HG02840 (cell line): ENCODE results near the gene WNT11.

ENCODE experiments used
- ATAC-seq: cut with Tn5 transposase; IDR thresholded peaks from one replicate; pipeline ENCODE4 v1.9.1; 2021; ENCODE audit warnings: mild to moderate bottlenecking, moderate library complexity, moderate number of reproducible peaks; ENCODE audit not compliant: unreplicated experiment, low FRiP score

WNT11 gene

GRCh38 chr11:76184551-76184993 lies 21.7 kb downstream of the WNT11 start:
- no peak for ATAC-seq

- no peak for ATAC-seq
Observed at GRCh38 chr11:76181371-76181770, 24.9 kb downstream of the WNT11 start.

- ATAC-seq, result no peak
Observed at GRCh38 chr11:76179147-76179546, 27.2 kb downstream of the WNT11 start.

DNA sequence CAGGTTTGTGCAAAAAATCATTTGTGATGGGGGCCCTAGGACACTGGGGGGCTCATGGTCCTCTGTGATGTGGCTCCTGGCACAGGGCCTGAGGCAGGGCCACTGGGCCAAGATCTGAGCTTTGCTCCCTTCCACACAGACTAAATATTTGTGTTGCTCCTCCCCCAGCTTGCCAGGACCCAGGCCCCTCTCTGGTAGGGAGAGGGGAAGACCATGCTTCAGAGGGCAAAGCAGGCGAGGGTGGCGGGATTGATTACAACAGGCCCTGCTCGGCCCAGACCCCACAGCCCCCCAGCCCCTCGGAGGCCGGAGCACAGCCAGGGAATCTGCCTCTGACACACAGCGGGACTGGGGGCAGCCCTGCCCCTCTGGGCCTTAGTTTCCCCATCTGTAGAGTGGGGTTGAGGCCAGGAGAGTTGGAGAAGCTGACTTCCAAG lies 29.0 kb downstream of the WNT11 start:
- no peak for ATAC-seq

DNA sequence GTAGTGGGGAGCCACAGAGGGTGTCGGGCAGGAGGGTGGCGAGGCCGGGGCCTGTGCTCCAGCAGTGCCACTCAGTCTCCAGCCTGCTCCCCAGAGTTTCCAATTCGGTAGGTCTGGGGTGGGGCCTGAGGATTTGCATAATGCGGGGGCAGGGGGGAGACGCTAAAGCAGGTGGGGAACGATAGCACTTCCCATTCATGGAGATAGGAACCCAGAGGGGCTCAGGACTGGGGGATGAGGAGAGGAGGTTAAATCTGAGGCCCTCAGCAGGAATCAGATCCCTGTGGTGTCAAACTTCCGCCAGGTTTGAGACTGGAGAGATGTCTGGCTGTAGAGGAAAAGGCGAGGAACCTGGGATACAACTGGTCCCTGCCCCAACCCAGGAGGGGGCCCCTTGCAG lies 29.8 kb downstream of the WNT11 start:
- no peak for ATAC-seq

DNA sequence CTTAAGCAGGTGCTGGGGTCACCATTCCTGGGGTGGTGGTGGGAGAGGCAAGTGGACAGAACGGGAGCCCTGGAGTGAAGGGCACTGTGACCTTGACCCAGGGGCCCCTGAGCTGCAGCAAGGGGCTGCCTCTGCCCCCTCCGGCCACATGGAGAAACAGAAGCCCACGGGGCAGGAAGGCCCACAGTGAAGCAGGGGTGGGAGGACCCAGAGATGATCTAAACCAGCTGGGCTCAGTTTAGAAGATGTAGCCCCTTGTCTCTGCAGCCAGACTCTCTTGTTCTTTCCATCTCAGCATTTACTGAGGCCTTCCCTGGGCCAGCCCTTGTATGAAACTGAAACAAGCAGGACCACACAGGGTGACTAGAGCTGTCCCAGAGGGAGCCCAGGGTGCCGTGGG lies 30.5 kb downstream of the WNT11 start:
- ATAC-seq, result no peak

DNA sequence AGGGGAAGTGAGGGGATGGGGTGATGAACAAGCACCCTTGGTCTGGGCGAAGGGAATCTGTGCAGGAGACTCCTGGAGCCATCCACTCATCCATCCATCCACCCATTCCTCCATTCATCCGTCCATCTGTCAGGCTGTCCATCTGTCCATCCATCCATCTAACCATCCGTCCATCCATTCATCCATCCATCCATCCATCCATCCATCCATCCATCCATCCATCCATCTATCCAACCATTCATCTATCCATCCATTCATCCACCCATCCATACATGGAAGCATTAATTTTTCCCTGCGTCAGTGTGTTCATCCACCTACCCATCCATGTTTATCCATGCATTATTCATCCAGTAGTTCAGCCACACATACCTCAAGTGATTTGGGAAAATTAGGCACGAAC lies 32.0 kb downstream of the WNT11 start:
- ATAC-seq, result no peak

DNA sequence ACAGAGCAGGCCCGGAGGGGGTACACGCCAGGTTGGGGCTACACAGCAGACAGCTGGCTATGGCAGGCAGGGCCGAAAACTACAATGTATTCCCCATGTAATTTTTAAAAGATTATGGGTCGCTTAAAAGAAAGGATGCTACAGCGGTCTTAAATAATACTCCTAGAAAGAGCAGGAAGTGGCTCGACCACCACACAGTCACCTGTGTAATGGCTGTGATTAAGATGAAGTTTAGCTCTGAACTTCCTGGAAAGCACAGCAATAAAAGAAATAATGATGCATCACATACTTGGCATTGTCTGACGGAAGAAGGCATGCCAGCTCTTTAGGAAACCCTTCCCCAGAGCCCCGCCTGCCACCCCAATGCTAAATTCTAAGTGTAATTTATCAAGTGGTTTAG lies 32.6 kb downstream of the WNT11 start:
- no peak for ATAC-seq

- ATAC-seq, result no peak
Observed at GRCh38 chr11:76172583-76172982, 33.7 kb downstream of the WNT11 start.

- ATAC-seq, result no peak
Observed at GRCh38 chr11:76170468-76170867, 35.8 kb downstream of the WNT11 start.

DNA sequence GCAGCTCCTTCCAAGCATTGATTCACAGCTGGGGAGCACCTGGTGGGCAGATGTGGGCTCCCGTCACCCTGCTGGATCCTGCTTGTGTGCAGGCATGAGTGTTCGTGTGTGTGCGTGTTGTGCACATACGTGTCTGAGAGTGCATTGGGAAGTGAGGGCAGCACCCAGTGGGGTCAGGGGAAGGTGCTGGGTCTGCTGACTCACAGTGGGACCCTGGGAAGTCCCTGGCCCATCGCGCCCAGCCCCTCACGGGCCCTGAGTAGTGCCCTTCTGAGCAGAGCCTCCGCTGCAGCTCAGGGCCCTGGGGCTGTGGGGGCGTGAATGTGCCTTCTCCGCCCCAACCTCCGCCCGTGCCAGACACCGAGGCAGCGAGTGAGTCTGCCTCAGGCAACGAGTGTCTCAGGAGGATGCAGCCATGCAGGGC lies 36.8 kb downstream of the WNT11 start:
- no peak for ATAC-seq

DNA sequence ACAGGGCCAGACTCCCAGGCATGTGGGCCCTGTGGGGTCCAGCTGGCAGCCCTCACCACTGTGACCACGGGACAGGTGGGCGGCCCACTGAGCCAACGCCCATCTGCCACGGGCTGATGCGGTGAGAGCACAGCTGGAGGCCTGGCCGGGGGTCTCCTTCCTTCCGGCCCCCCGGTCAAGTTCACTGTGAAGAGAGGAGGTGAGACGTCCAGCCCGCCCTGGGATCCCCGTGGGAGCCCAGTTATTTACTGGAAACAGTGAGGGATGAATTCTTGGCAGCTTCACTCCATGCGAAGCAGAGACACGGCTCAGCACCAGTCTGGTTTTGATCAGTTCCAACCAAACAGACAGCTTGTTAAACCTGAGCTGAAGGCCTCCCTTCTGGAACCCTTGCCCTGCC lies 38.7 kb downstream of the WNT11 start:
- no peak for ATAC-seq

DNA sequence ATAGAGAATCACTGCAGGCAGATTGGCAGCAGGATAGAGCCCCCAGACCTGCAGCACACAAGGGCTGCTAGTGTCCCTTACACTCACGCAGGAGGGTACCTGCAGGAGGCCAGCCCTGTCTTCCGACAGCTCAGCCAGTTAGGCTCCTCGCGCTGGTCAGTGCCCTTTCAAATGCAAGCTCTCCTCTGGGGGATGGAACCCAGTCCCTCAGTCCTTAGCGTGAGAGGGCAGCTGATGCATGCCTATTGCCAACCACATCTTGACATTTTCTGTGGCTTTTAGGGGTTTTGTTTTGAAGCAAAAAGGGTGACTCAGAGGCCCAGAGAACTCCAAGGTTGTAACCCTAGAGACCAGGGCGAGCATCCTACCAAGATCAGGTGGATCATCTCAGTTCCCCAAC lies 40.0 kb downstream of the WNT11 start:
- no peak for ATAC-seq

DNA sequence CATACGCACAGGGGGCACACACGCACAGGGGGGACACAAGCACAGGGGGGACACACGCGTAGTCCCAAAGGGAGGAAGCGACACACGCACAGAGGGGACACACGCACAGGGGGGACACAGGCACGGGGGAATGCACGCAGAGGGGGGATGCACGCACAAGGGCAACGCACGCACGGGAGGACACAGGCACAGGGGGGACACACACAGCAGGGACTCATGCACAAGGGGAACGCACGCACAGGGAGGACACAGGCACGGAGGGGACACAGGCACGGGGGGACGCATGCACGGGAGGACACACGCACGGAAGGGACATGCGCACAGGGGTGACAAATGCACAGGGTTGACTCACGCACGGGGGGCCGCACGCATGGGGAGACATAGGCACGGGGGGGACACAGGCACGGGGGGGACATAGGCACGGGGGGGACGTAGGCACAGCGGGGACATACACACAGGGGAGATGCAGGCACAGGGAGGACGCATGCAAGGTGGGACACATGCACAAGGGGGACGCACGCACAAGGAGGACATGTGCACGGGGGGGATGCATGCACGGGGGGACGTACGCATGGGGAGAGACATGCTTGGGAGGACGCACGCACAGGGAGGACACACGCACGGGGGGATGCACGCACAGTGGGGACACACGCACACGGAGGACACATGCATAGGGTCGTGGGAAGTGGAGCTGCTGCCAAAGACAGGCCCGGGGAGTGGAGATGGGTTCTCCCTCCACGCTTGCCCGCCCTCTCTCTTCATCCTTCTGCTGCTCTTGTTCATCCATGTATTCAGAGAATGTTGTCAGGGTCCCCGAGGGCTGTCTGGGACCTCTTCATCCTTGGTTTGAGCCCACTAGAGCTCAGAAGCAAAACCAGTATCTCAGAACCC lies 41.2 kb downstream of the WNT11 start:
- ATAC-seq, result no peak

- no peak for ATAC-seq
Observed at GRCh38 chr11:76164081-76164480, 42.2 kb downstream of the WNT11 start.

DNA sequence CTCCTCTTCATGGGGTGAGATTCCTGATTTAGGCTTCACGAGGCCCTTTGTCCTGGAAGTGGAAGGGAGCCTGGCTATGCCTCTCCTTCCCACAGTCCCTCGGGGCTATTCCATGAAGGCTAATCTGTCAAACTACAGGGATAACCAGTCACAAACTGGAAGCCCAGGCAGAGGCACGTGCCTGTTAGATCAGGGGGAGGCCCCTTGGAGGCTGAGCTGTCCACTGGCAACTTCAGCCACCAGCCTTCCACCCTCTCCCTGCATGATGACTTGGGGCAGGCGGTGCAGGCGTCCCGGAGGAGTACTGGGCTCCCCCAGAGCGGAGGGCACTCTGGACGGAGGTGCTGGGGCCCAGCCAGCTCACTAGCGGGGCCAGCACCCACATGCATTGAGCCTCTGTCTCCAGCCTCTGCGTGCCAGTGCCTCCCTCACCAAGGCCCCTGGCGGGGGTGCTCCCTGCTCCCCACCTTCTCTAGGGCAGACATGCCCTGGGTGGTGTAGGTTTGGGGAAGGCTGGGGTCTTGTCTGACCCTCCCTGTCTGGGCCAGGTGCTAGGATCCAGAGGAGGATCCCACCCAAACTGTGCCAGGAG lies 42.9 kb downstream of the WNT11 start:
- ATAC-seq, result no peak

- ATAC-seq, result no peak
Observed at GRCh38 chr11:76162336-76163288, 43.7 kb downstream of the WNT11 start.

DNA sequence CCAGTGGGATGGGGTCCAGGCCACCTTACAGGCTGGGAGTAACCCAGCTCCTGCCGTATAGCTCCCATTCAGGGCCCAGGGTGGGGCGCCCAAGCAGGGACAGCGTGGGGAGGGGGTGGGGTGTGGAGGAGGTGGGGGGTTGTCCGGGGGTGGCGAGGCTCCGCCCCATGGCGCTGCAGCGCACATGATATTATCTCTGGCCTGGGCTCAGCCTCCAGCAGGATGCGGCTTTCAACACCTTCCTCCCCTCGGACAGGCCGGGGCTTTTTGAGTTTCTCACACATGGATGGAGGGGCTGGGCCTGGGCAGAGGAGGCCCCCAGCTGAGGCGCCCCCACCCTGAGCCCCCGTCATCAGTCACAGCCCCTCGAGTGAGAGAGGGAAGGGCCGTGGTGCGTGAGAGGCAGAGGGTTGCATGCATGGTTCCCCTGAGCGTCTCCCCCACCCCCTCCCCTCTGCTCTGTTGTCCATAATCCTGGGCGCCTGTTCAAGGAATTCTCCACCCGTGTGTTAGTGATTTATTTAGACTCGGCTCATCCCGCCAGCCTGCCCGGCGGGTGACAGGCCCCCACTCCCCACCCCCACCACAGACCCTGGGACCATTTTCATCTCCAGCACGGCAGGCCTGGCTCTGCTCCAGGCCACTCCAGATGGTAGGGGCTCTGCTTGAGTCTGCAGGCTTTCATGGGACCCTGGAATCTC lies 44.9 kb downstream of the WNT11 start:
- ATAC-seq, result no peak

GRCh38 chr11:76160856-76161255 lies 45.4 kb downstream of the WNT11 start:
- ATAC-seq, result no peak

- no peak for ATAC-seq
Observed at GRCh38 chr11:76159983-76160661, 46.2 kb downstream of the WNT11 start.
